GM11168 (cell line): ENCODE measurements around the gene BABAM2.

Experiments used
- in situ Hi-C: fragments of 300-500 bp; cut with MboI; formaldehyde crosslinking; loops from one replicate; pipeline ENCODE4 v1.12.0; 2022; ENCODE audit warnings: low sequenced_read_pairs; ENCODE audit not compliant: unreplicated experiment

The BABAM2 gene

GRCh38 chr2:28148000-28148399, 257.5 kb downstream of the BABAM2 start:
- in situ Hi-C loops: no loop called here

- in situ Hi-C loops: no loop called here
Measured at GRCh38 chr2:28148566-28148965, 258.0 kb downstream of the BABAM2 start.

- in situ Hi-C loops: no loop called here
Measured at GRCh38 chr2:28150236-28150915, 259.8 kb downstream of the BABAM2 start.

GRCh38 chr2:28150994-28151393, 260.5 kb downstream of the BABAM2 start:
- in situ Hi-C loops: no loop called here

- in situ Hi-C loops: no loop called here
Measured at GRCh38 chr2:28152585-28153280, 262.2 kb downstream of the BABAM2 start.

- in situ Hi-C loops: no loop called here
Measured at GRCh38 chr2:28153851-28154250, 263.3 kb downstream of the BABAM2 start.

GRCh38 chr2:28155086-28155485, 264.6 kb downstream of the BABAM2 start:
- in situ Hi-C loops: no loop called here

- in situ Hi-C loops: no loop called here
Measured at GRCh38 chr2:28155627-28156026, 265.1 kb downstream of the BABAM2 start.

- in situ Hi-C loops: no loop called here
Measured at GRCh38 chr2:28158791-28159190, 268.3 kb downstream of the BABAM2 start.

- in situ Hi-C loops: no loop called here
Measured at GRCh38 chr2:28160986-28161425, 270.5 kb downstream of the BABAM2 start.

GRCh38 chr2:28161466-28161865, 270.9 kb downstream of the BABAM2 start:
- in situ Hi-C loops: no loop called here

- in situ Hi-C loops: no loop called here
Measured at GRCh38 chr2:28162564-28162963, 272.0 kb downstream of the BABAM2 start.

GRCh38 chr2:28163028-28163427, 272.5 kb downstream of the BABAM2 start:
- in situ Hi-C loops: no loop called here

- in situ Hi-C loops: no loop called here
Measured at GRCh38 chr2:28163627-28164279, 273.2 kb downstream of the BABAM2 start.

GRCh38 chr2:28164280-28164801, 273.8 kb downstream of the BABAM2 start:
- in situ Hi-C loops: no loop called here

- in situ Hi-C loops: no loop called here
Measured at GRCh38 chr2:28165087-28165635, 274.6 kb downstream of the BABAM2 start.

- in situ Hi-C loops: no loop called here
Measured at GRCh38 chr2:28166956-28167355, 276.4 kb downstream of the BABAM2 start.

GRCh38 chr2:28168376-28168775, 277.8 kb downstream of the BABAM2 start:
- in situ Hi-C loops: no loop called here

- in situ Hi-C loops: no loop called here
Measured at GRCh38 chr2:28169492-28169891, 279.0 kb downstream of the BABAM2 start.

- in situ Hi-C loops: no loop called here
Measured at GRCh38 chr2:28172114-28172898, 281.8 kb downstream of the BABAM2 start.
